OCI-LY3 (cell line): Measurements from ENCODE around the gene RAB26.

ENCODE experiments used
- H2AFZ ChIP-seq: fragments of 200-600, 300-600 bp; shearing (Covaris generic); 2 replicates; pipeline ENCODE4 v1.6.0; 2014; ENCODE audit warnings: antibody characterized with exemption, low read depth, low read length
- H3K27ac ChIP-seq: fragments of 200-600, 300-600 bp; sonication (generic); 2 replicates; pipeline ENCODE4 v1.5.1; 2014; ENCODE audit warnings: mild to moderate bottlenecking, low read length, moderate library complexity, mixed read lengths
- H3K27me3 ChIP-seq: fragments of 200-600, 300-600 bp; sonication (generic); 2 replicates; pipeline ENCODE4 v1.6.1; 2014; ENCODE audit warnings: low read depth, low read length, mixed read lengths
- H3K36me3 ChIP-seq: fragments of 200-600, 300-600 bp; sonication (generic); replicated peaks from 2 replicates; pipeline ENCODE3; 2014; ENCODE audit warnings: low read depth, low read length, mixed read lengths
- H3K4me1 ChIP-seq: fragments of 300-600, 200-600 bp; sonication (generic); 2 replicates; pipeline ENCODE4 v1.6.1; 2014; ENCODE audit warnings: low read length, mixed read lengths
- H3K4me2 ChIP-seq: fragments of 200-600, 300-600 bp; sonication (generic); 2 replicates; pipeline ENCODE4 v1.6.1; 2014; ENCODE audit warnings: low read length, mixed read lengths
- H3K4me3 ChIP-seq: fragments of 300-600, 200-600 bp; sonication (generic); 2 replicates; pipeline ENCODE4 v1.5.1; 2014; ENCODE audit warnings: antibody characterized with exemption, mild to moderate bottlenecking, low read length, moderate library complexity
- H3K79me2 ChIP-seq: fragments of 300-600, 200-600 bp; shearing (Covaris generic); 2 replicates; pipeline ENCODE4 v1.6.1; 2014; ENCODE audit warnings: mild to moderate bottlenecking, low read length, mixed read lengths
- H3K9ac ChIP-seq: fragments of 300-600, 200-600 bp; shearing (Covaris generic); 2 replicates; pipeline ENCODE4 v1.6.0; 2014; ENCODE audit warnings: mild to moderate bottlenecking, low read length, moderate library complexity
- H3K9me3 ChIP-seq: fragments of 200-600, 300-600 bp; shearing (Covaris generic); 2 replicates; pipeline ENCODE4 v1.6.1; 2014; ENCODE audit warnings: low read length, mixed read lengths; ENCODE audit not compliant: insufficient read depth
- H4K20me1 ChIP-seq: fragments of 200-600, 300-600 bp; sonication (generic); 2 replicates; pipeline ENCODE4 v1.6.1; 2016; ENCODE audit warnings: low read length, mixed read lengths; ENCODE audit not compliant: insufficient read depth
- CTCF ChIP-seq: fragments of 200-600, 300-600 bp; sonication (generic); IDR thresholded peaks from 2 replicates; pipeline ENCODE4 v1.5.1; 2014; ENCODE audit warnings: antibody characterized with exemption, low read length, low read depth
- EZH2phosphoT487 ChIP-seq: fragments of 200-600 bp; shearing (Covaris generic); IDR thresholded peaks from 2 replicates; pipeline ENCODE4 v1.6.1; 2018; ENCODE audit warnings: antibody characterized with exemption, mixed run types, low read depth

RAB26 gene

GRCh38 chr16:2190659-2191445 is 42.4 kb downstream of the RAB26 start:
- TF ChIP-seq EZH2phosphoT487, result no peak
- no peak for TF ChIP-seq CTCF
- Histone ChIP-seq H4K20me1 (no peaks in the 10 kb centered on the region), H3K9ac (no peak overlapping the region), H2AFZ (peak overlapping the region; percentile 46; the same call in 1 of the 2 replicates), H3K9me3 (no peaks in the 10 kb centered on the region), H3K36me3 (no peaks in the 10 kb centered on the region), H3K27me3 (peaks cover 19% of the 10 kb centered on the region), H3K4me3 (no peak overlapping the region), H3K79me2 (no peaks in the 10 kb centered on the region), H3K4me1 (peaks cover 5% of the 10 kb centered on the region; the same call in 1 of the 2 replicates), H3K4me2 (no peak overlapping the region), H3K27ac (no peak overlapping the region)

DNA sequence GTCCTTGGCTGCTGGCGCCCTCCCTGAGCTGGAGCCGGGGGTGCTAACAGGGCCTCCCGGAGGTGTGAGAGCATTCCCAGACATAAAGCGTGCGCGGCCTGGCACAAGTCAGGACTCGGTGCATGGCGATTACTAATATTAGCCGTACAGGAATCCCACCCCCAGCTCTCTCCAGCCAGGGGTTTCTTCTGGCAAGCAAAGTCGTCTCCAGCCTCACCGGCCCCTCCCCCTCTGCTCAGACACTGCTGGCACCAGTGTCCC is 43.0 kb downstream of the RAB26 start:
- no peaks in the 10 kb centered on the region for H3K36me3 ChIP-seq
- no peak overlapping the region for H2AFZ ChIP-seq
- TF ChIP-seq EZH2phosphoT487 (no peak), CTCF (no peak)
- H3K9me3 ChIP-seq, result no peaks in the 10 kb centered on the region
- H3K4me3 ChIP-seq, result no peak overlapping the region
- no peak overlapping the region for H3K4me2 ChIP-seq
- H3K27ac ChIP-seq, result no peak overlapping the region
- H4K20me1 ChIP-seq, result no peaks in the 10 kb centered on the region
- H3K9ac ChIP-seq, result no peak overlapping the region
- peaks cover 5% of the 10 kb centered on the region; the same call in 1 of the 2 replicates for H3K4me1 ChIP-seq
- no peaks in the 10 kb centered on the region for H3K79me2 ChIP-seq
- peaks cover 22% of the 10 kb centered on the region for H3K27me3 ChIP-seq

GRCh38 chr16:2194166-2194834 is 45.9 kb downstream of the RAB26 start:
- H3K27ac ChIP-seq, result no peak overlapping the region
- H3K4me3 ChIP-seq, result no peak overlapping the region
- H3K36me3 ChIP-seq, result no peaks in the 10 kb centered on the region
- H3K9me3 ChIP-seq, result no peaks in the 10 kb centered on the region
- TF ChIP-seq CTCF (no peak), EZH2phosphoT487 (no peak)
- peaks cover 42% of the 10 kb centered on the region for H3K27me3 ChIP-seq
- peaks cover 5% of the 10 kb centered on the region; the same call in 1 of the 2 replicates for H3K4me1 ChIP-seq
- no peak overlapping the region for H3K9ac ChIP-seq
- no peaks in the 10 kb centered on the region for H4K20me1 ChIP-seq
- no peaks in the 10 kb centered on the region for H3K79me2 ChIP-seq
- H2AFZ ChIP-seq, result no peak overlapping the region
- no peak overlapping the region for H3K4me2 ChIP-seq

- Histone ChIP-seq H3K79me2 (no peaks in the 10 kb centered on the region), H3K4me2 (peak overlapping the region; percentile 64), H3K9ac (no peak overlapping the region), H2AFZ (no peak overlapping the region), H3K9me3 (no peaks in the 10 kb centered on the region), H3K27me3 (peaks cover 42% of the 10 kb centered on the region), H4K20me1 (no peaks in the 10 kb centered on the region), H3K4me3 (peak overlapping the region; percentile 68), H3K27ac (no peak overlapping the region), H3K4me1 (peaks cover 5% of the 10 kb centered on the region; the same call in 1 of the 2 replicates), H3K36me3 (no peaks in the 10 kb centered on the region)
- TF ChIP-seq EZH2phosphoT487 (no peak), CTCF (peak; percentile 54)
Measured at GRCh38 chr16:2194852-2195321, 46.5 kb downstream of the RAB26 start.
